ENCODE data around the gene SP8. TPM values are rescaled to one million over a fixed set of nuclear protein-coding genes. Genes with fewer than 3 reads are reported as not detected.
A peak's percentile ranks its signal among the peaks of the same experiment; 100 is the strongest.

The SP8 gene
- total and polyA plus RNA-seq, 9 of the 15 experiments (the other 6 are each of a cell fraction or from before 2014, with no cell fraction given): 0.04 to 1.2 (median 0.19) TPM

DNA sequence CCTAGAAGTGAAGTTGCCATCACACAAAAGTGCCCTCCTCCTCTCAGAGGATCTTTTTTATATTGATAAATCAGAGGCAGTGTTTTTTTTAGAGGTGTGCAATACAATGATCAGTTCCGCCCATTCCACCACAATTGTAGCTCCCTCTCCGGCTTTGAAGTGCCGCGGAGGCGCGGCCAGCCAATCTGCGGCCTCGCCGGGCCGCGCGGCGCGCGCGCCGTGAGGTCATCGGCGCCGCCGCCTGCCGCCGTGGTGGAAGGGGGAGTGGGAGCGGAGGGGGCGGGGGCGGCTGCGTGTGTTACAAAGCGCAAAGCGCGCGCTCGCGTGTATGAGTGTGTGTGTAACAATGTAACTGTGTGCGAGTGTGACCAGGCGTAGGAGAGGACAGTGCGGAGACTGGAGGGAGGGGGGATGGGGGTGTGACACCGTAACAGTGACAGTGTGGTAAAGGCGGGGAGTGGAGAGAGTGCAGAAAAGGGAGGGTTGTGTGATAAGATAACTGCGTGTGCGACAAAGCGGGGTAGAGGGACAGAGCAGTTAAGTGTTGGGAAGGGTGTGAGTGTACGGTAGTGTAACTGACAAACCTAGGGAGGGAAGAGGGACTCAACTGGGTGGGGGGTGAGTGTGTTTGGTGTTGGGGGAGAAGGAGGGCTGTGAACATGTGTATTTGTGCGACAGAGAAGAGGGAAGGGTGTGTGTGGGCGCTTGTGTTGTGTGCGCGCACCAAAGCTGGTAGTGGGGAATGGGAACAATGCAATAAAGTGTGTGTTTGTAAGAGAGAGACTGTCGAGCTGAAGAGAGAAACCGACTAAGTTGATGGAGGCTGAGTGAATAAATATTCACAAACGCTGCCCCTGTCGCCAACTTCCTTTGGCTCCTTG is at the start of gene SP8 (continued):
- TF ChIP-seq, protein P1, sequence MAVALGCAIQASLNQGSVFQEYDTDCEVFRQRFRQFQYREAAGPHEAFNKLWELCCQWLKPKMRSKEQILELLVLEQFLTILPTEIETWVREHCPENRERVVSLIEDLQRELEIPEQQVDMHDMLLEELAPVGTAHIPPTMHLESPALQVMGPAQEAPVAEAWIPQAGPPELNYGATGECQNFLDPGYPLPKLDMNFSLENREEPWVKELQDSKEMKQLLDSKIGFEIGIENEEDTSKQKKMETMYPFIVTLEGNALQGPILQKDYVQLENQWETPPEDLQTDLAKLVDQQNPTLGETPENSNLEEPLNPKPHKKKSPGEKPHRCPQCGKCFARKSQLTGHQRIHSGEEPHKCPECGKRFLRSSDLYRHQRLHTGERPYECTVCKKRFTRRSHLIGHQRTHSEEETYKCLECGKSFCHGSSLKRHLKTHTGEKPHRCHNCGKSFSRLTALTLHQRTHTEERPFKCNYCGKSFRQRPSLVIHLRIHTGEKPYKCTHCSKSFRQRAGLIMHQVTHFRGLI (CRISPR knock-in tag; IDR thresholded peaks at IDR 0.05): no peak
- no peak for TF ChIP-seq ZNF384 (IDR thresholded peaks at IDR 0.05; ENCODE audit: low read depth, low read length)
- TF ChIP-seq HNRNPL (IDR thresholded peaks at IDR 0.05; ENCODE audit: low read depth, low read length): no peak
- TF ChIP-seq, protein P2, sequence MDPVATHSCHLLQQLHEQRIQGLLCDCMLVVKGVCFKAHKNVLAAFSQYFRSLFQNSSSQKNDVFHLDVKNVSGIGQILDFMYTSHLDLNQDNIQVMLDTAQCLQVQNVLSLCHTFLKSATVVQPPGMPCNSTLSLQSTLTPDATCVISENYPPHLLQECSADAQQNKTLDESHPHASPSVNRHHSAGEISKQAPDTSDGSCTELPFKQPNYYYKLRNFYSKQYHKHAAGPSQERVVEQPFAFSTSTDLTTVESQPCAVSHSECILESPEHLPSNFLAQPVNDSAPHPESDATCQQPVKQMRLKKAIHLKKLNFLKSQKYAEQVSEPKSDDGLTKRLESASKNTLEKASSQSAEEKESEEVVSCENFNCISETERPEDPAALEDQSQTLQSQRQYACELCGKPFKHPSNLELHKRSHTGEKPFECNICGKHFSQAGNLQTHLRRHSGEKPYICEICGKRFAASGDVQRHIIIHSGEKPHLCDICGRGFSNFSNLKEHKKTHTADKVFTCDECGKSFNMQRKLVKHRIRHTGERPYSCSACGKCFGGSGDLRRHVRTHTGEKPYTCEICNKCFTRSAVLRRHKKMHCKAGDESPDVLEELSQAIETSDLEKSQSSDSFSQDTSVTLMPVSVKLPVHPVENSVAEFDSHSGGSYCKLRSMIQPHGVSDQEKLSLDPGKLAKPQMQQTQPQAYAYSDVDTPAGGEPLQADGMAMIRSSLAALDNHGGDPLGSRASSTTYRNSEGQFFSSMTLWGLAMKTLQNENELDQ (CRISPR knock-in tag; IDR thresholded peaks at IDR 0.05; ENCODE audit: borderline replicate concordance): no peak
- no peak for TF ChIP-seq HMG20B (CRISPR knock-in tag; IDR thresholded peaks at IDR 0.05)
- no peak for TF ChIP-seq RFX5 (IDR thresholded peaks at IDR 0.05; ENCODE audit: low read depth, low read length)
- TF ChIP-seq ZNF197 (CRISPR knock-in tag; IDR thresholded peaks at IDR 0.05; ENCODE audit: low read depth): no peak
- TF ChIP-seq STAT5B (CRISPR knock-in tag; IDR thresholded peaks at IDR 0.05): no peak
- TF ChIP-seq ZFX (CRISPR knock-in tag; IDR thresholded peaks at IDR 0.05): no peak
- TF ChIP-seq, protein P3, sequence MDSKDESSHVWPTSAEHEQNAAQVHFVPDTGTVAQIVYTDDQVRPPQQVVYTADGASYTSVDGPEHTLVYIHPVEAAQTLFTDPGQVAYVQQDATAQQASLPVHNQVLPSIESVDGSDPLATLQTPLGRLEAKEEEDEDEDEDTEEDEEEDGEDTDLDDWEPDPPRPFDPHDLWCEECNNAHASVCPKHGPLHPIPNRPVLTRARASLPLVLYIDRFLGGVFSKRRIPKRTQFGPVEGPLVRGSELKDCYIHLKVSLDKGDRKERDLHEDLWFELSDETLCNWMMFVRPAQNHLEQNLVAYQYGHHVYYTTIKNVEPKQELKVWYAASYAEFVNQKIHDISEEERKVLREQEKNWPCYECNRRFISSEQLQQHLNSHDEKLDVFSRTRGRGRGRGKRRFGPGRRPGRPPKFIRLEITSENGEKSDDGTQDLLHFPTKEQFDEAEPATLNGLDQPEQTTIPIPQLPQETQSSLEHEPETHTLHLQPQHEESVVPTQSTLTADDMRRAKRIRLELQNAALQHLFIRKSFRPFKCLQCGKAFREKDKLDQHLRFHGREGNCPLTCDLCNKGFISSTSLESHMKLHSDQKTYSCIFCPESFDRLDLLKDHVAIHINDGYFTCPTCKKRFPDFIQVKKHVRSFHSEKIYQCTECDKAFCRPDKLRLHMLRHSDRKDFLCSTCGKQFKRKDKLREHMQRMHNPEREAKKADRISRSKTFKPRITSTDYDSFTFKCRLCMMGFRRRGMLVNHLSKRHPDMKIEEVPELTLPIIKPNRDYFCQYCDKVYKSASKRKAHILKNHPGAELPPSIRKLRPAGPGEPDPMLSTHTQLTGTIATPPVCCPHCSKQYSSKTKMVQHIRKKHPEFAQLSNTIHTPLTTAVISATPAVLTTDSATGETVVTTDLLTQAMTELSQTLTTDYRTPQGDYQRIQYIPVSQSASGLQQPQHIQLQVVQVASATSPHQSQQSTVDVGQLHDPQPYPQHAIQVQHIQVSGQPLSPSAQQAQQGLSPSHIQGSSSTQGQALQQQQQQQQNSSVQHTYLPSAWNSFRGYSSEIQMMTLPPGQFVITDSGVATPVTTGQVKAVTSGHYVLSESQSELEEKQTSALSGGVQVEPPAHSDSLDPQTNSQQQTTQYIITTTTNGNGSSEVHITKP (IDR thresholded peaks at IDR 0.05; ENCODE audit: partially characterized antibody): peak; percentile 25
- TF ChIP-seq NFXL1 (CRISPR knock-in tag; IDR thresholded peaks at IDR 0.05): no peak
- TF ChIP-seq BRCA1 (IDR thresholded peaks at IDR 0.05): no peak
- no peak for TF ChIP-seq BRCA1 (CRISPR knock-in tag; IDR thresholded peaks at IDR 0.05)
- TF ChIP-seq E2F3 (CRISPR knock-in tag; IDR thresholded peaks at IDR 0.05): no peak
- no peak for TF ChIP-seq ZNF165 (CRISPR knock-in tag; IDR thresholded peaks at IDR 0.05; ENCODE audit: borderline replicate concordance)
- no peak for TF ChIP-seq SETDB1 (IDR thresholded peaks at IDR 0.05; ENCODE audit: low read length)
- TF ChIP-seq, protein P4, sequence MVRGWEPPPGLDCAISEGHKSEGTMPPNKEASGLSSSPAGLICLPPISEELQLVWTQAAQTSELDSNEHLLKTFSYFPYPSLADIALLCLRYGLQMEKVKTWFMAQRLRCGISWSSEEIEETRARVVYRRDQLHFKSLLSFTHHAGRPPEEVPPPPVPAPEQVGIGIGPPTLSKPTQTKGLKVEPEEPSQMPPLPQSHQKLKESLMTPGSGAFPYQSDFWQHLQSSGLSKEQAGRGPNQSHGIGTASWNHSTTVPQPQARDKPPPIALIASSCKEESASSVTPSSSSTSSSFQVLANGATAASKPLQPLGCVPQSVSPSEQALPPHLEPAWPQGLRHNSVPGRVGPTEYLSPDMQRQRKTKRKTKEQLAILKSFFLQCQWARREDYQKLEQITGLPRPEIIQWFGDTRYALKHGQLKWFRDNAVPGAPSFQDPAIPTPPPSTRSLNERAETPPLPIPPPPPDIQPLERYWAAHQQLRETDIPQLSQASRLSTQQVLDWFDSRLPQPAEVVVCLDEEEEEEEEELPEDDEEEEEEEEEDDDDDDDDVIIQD (CRISPR knock-in tag; IDR thresholded peaks at IDR 0.05): no peak
- no peak for TF ChIP-seq ZNF140 (CRISPR knock-in tag; IDR thresholded peaks at IDR 0.05)
- peak; percentile 62; the same call in 1 of the 2 replicates for TF ChIP-seq PHF21A (IDR thresholded peaks at IDR 0.05; ENCODE audit: borderline replicate concordance, low read depth)
- no peak for TF ChIP-seq RBM34 (IDR thresholded peaks at IDR 0.05; ENCODE audit: borderline replicate concordance, insufficient read depth, low read length)
